Natural killer cell (primary cell): ENCODE results near the gene SMIM34. TPM values are rescaled to one million over a fixed set of nuclear protein-coding genes. Genes with fewer than 3 reads are reported as not detected.
"Not testable (repeated sequence)": the region's sequence is repeated elsewhere in the genome, so short reads cannot be mapped to it uniquely, and the experiment has no call there.

Source experiments
- ATAC-seq, 3 donors: fragments of 150-1000 bp in 2 of 3; fragments of 200-7000 bp in 1 of 3; cut with Tn5 transposase; 1 replicate in 1 of 3; 2 replicates in 2 of 3; pipeline ENCODE4 v1.10.0; 2021; ENCODE audit warnings: mild to moderate bottlenecking in 2 of 3, moderate library complexity in 2 of 3
- DNase-seq, 2 donors: peaks; one replicate each; pipeline versions ENCODE4 v3.0.0 to v3.0.0-alpha.2; 2013 to 2021; ENCODE audit warnings: mixed read lengths in 1 of 2
- H3K27ac ChIP-seq: one replicate; pipeline ENCODE4 v1.5.1; 2013; ENCODE audit warnings: mild to moderate bottlenecking, low read length
- H3K27me3 ChIP-seq: one replicate; pipeline ENCODE4 v1.6.1; 2013; ENCODE audit warnings: low read length; ENCODE audit not compliant: control insufficient read depth, insufficient read depth
- H3K36me3 ChIP-seq: one replicate; pipeline ENCODE4 v1.6.1; 2013; ENCODE audit warnings: low read length; ENCODE audit not compliant: control insufficient read depth, insufficient read depth
- H3K4me1 ChIP-seq: one replicate; pipeline ENCODE4 v1.6.1; 2013; ENCODE audit warnings: low read length; ENCODE audit not compliant: control insufficient read depth, insufficient read depth
- H3K4me3 ChIP-seq: one replicate; pipeline ENCODE4 v1.5.1; 2013; ENCODE audit warnings: low read length
- H3K9me3 ChIP-seq: one replicate; pipeline ENCODE4 v1.6.1; 2013; ENCODE audit warnings: low read length; ENCODE audit not compliant: control insufficient read depth, insufficient read depth
- H3K27ac Mint-ChIP-seq, 2 donors: one replicate each; pipeline ENCODE4 v1.8.0; 2022; ENCODE audit warnings: mild to moderate bottlenecking in 2 of 2, mixed read lengths in 2 of 2, moderate library complexity in 1 of 2
- H3K27me3 Mint-ChIP-seq, 2 donors: one replicate each; pipeline ENCODE4 v1.8.0; 2022; ENCODE audit warnings: low read depth in 2 of 2, mixed read lengths in 2 of 2
- H3K36me3 Mint-ChIP-seq: one replicate; pipeline ENCODE4 v1.8.0; 2022; ENCODE audit warnings: mixed read lengths
- H3K4me1 Mint-ChIP-seq, 2 donors: one replicate each; pipeline ENCODE4 v1.8.0; 2022; ENCODE audit warnings: mixed read lengths in 2 of 2
- H3K4me3 Mint-ChIP-seq: one replicate; pipeline ENCODE4 v1.8.0; 2022; ENCODE audit warnings: mild to moderate bottlenecking, moderate library complexity, mixed read lengths
- H3K9me3 Mint-ChIP-seq, 2 donors: one replicate each; pipeline ENCODE4 v1.8.0; 2022; ENCODE audit warnings: mixed read lengths in 2 of 2
- WGBS: methylation state at CpG from one replicate; pipeline ENCODE4 v1.1.7; 2013; ENCODE audit warnings: missing lambda C conversion rate; ENCODE audit not compliant: insufficient coverage; 5-methylcytosine and 5-hydroxymethylcytosine counted together
- intact Hi-C: fragments of 100-400 bp; cut with micrococcal nuclease; formaldehyde crosslinking; loops from one replicate; pipeline ENCODE4 v1.14.2; 2022
- total RNA-seq, 4 donors: library from RNA; stranded (reverse); fragments of 120-200 nt in 1 of 4; gene quantifications; one replicate each; pipeline versions ENCODE4 v1.2.3 to v1.2.4, GENCODE V29; 2013 to 2022

SMIM34 gene
- total RNA-seq, 3 donors from 2014 or later (not counting 1 experiment from before 2014, with no cell fraction given), result not detected

- H3K4me1 ChIP-seq, H3K4me3 ChIP-seq, H3K27me3 ChIP-seq, H3K27ac Mint-ChIP-seq, H3K9me3 ChIP-seq, ATAC-seq, H3K4me3 Mint-ChIP-seq, H3K36me3 Mint-ChIP-seq, H3K9me3 Mint-ChIP-seq, intact Hi-C loops, H3K4me1 Mint-ChIP-seq, H3K27ac ChIP-seq, DNase-seq, H3K27me3 Mint-ChIP-seq, H3K36me3 ChIP-seq: not testable (repeated sequence)
- no CpG with 5 or more reads among the region's 5 CpGs for WGBS
Measured at GRCh38 chr21:34429710-34430109, 6.0 kb upstream of the SMIM34 start.

- H3K4me1 Mint-ChIP-seq, H3K27ac Mint-ChIP-seq, ATAC-seq, DNase-seq, H3K27me3 ChIP-seq, H3K36me3 Mint-ChIP-seq, H3K4me3 ChIP-seq, H3K27ac ChIP-seq, H3K9me3 Mint-ChIP-seq, H3K36me3 ChIP-seq, H3K4me3 Mint-ChIP-seq, H3K4me1 ChIP-seq, H3K9me3 ChIP-seq, intact Hi-C loops, H3K27me3 Mint-ChIP-seq: not testable (repeated sequence)
- no CpG with 5 or more reads among the region's 6 CpGs for WGBS
Measured at GRCh38 chr21:34428441-34428840, 4.7 kb upstream of the SMIM34 start.

- H3K27ac Mint-ChIP-seq, H3K4me1 ChIP-seq, H3K4me3 Mint-ChIP-seq, H3K4me3 ChIP-seq, ATAC-seq, H3K4me1 Mint-ChIP-seq, H3K36me3 Mint-ChIP-seq, intact Hi-C loops, H3K27me3 ChIP-seq, H3K9me3 Mint-ChIP-seq, H3K36me3 ChIP-seq, H3K27ac ChIP-seq, H3K9me3 ChIP-seq, DNase-seq, H3K27me3 Mint-ChIP-seq: not testable (repeated sequence)
- no CpG with 5 or more reads among the region's 8 CpGs for WGBS
Measured at GRCh38 chr21:34427339-34427738, 3.6 kb upstream of the SMIM34 start.

- no CpG with 5 or more reads among the region's 5 CpGs for WGBS
- H3K27me3 ChIP-seq, H3K4me3 Mint-ChIP-seq, H3K4me1 Mint-ChIP-seq, H3K4me3 ChIP-seq, intact Hi-C loops, H3K27me3 Mint-ChIP-seq, H3K36me3 ChIP-seq, H3K27ac ChIP-seq, DNase-seq, H3K9me3 ChIP-seq, H3K4me1 ChIP-seq, H3K36me3 Mint-ChIP-seq, H3K27ac Mint-ChIP-seq, H3K9me3 Mint-ChIP-seq: not testable (repeated sequence)
- peak; percentile 49 to 79 (median 62) for ATAC-seq
Measured at GRCh38 chr21:34417448-34418077, 6.2 kb downstream of the SMIM34 start.

- H3K9me3 ChIP-seq, H3K27ac ChIP-seq, H3K4me3 Mint-ChIP-seq, ATAC-seq, H3K4me3 ChIP-seq, H3K36me3 Mint-ChIP-seq, H3K27me3 ChIP-seq, H3K4me1 ChIP-seq, H3K27me3 Mint-ChIP-seq, H3K36me3 ChIP-seq, H3K4me1 Mint-ChIP-seq, H3K27ac Mint-ChIP-seq, DNase-seq, intact Hi-C loops, H3K9me3 Mint-ChIP-seq: not testable (repeated sequence)
- WGBS, result no CpG with 5 or more reads among the region's 9 CpGs
Measured at GRCh38 chr21:34407294-34407693, 16.5 kb downstream of the SMIM34 start.

GRCh38 chr21:34406676-34407075 is 17.1 kb downstream of the SMIM34 start:
- H3K27ac Mint-ChIP-seq, ATAC-seq, H3K36me3 Mint-ChIP-seq, H3K9me3 ChIP-seq, H3K9me3 Mint-ChIP-seq, H3K4me1 Mint-ChIP-seq, H3K36me3 ChIP-seq, H3K27ac ChIP-seq, H3K4me1 ChIP-seq, H3K27me3 ChIP-seq, H3K4me3 ChIP-seq, intact Hi-C loops, DNase-seq, H3K27me3 Mint-ChIP-seq, H3K4me3 Mint-ChIP-seq: not testable (repeated sequence)
- no CpG with 5 or more reads among the region's 2 CpGs for WGBS

- ATAC-seq, result peak in 2 of 3 donors; percentile 42 to 61
Measured at GRCh38 chr21:34406102-34406501, 17.6 kb downstream of the SMIM34 start.

GRCh38 chr21:34405686-34406085 is 18.1 kb downstream of the SMIM34 start:
- DNase-seq, H3K27ac Mint-ChIP-seq, H3K4me3 ChIP-seq, H3K9me3 Mint-ChIP-seq, H3K36me3 ChIP-seq, H3K27ac ChIP-seq, H3K4me1 Mint-ChIP-seq, H3K4me1 ChIP-seq, H3K36me3 Mint-ChIP-seq, H3K27me3 Mint-ChIP-seq, H3K27me3 ChIP-seq, intact Hi-C loops, H3K9me3 ChIP-seq, H3K4me3 Mint-ChIP-seq: not testable (repeated sequence)
- no CpG with 5 or more reads among the region's 2 CpGs for WGBS
- peak in 1 of 3 donors; percentile 38 for ATAC-seq

More at GRCh38 chr21:34406102-34406501, 17.6 kb downstream of the SMIM34 start:
- H3K27ac ChIP-seq, H3K4me1 Mint-ChIP-seq, H3K27ac Mint-ChIP-seq, intact Hi-C loops, H3K9me3 ChIP-seq, H3K9me3 Mint-ChIP-seq, H3K27me3 ChIP-seq, H3K27me3 Mint-ChIP-seq, H3K36me3 Mint-ChIP-seq, H3K4me1 ChIP-seq, DNase-seq, H3K4me3 Mint-ChIP-seq, H3K36me3 ChIP-seq, H3K4me3 ChIP-seq: not testable (repeated sequence)
- no CpG with 5 or more reads among the region's 6 CpGs for WGBS
